Endothelial cell of umbilical vein (primary cell): ENCODE results near the gene LTB4R.

Experiments used
- CTCF ChIP-seq, 2 donors: IDR thresholded peaks; 1 replicate in 1 of 2; 2 replicates in 1 of 2; pipeline ENCODE4 v1.5.1; 2011; ENCODE audit warnings: low read length in 2 of 2, mild to moderate bottlenecking in 2 of 2, moderate library complexity in 2 of 2, control low read depth in 1 of 2, inconsistent platforms in 1 of 2, low read depth in 1 of 2; ENCODE audit not compliant: insufficient read depth in 1 of 2; ENCODE audit errors: extremely low read depth in 1 of 2
- FOS ChIP-seq: IDR thresholded peaks from 2 replicates; pipeline ENCODE4 v1.6.1; 2011; ENCODE audit warnings: mild to moderate bottlenecking, low read length, moderate library complexity, borderline replicate concordance; ENCODE audit not compliant: insufficient read depth
- POLR2A ChIP-seq: IDR thresholded peaks from 2 replicates; pipeline ENCODE4 v1.6.1; 2012; ENCODE audit warnings: low read depth, mild to moderate bottlenecking, control low read depth, low read length
- POLR2AphosphoS5 ChIP-seq: IDR thresholded peaks from 2 replicates; pipeline ENCODE4 v1.6.1; 2012; ENCODE audit warnings: low read depth, mild to moderate bottlenecking, control low read depth, low read length, moderate library complexity; ENCODE audit not compliant: insufficient read depth

GRCh38 chr14:24271134-24271833, 40.0 kb upstream of the LTB4R start, which contains the start of gene RABGGTA:
- TF ChIP-seq CTCF (IDR thresholded peaks at IDR 0.05; ENCODE audit: extremely low read depth in 1 of 2, insufficient read depth in 1 of 2, low read depth in 1 of 2, low read length in 2 of 2) (peak; percentile 74 to 85), POLR2A (peak; percentile 81), FOS (no peak), POLR2AphosphoS5 (peak; percentile 89)
